ENCODE results near the gene SLC35E2B. TPM values are rescaled to one million over a fixed set of nuclear protein-coding genes. Genes with fewer than 3 reads are reported as not detected.
"Not testable (repeated sequence)": the region's sequence is repeated elsewhere in the genome, so short reads cannot be mapped to it uniquely, and the experiment has no call there.

Gene SLC35E2B
- total RNA-seq, 1 experiment from 2014 or later = 41.7 TPM

DNA sequence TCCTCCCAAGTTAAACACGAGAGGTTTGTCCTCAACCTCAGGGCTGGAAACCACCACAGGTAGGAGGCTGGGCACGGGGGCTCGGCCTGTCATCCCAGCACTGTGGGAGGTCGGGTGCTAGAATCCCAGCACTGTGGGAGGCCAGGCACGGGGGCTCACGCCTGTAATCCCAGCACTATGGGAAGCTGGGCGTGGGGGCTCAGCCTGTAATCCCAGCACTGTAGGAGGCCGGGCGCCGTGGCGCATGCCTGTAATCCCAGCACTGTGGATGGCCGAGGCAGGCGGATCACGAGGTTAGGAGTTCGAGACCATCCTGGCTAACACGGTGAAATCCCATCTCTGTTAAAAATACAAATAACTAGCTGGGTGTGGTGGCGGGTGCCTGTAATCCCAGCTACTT lies 38.3 kb upstream of the SLC35E2B start:
- H3K4me2 ChIP-seq (ENCODE audit: insufficient read depth, insufficient read length, low read length) = no peak overlapping the region
- no peaks in the 10 kb centered on the region for H3K4me1 Mint-ChIP-seq
- no peak overlapping the region for H3K56ac ChIP-seq (ENCODE audit: insufficient read length, low read depth, low read length)
- no peaks in the 10 kb centered on the region for H3K9me3 Mint-ChIP-seq
- H3K27me3 ChIP-seq (ENCODE audit: insufficient read depth, low read length) = no peaks in the 10 kb centered on the region
- H2AFZ ChIP-seq (ENCODE audit: low read length) = no peak overlapping the region
- H4K91ac ChIP-seq (ENCODE audit: insufficient read length, low read depth, low read length) = no peak overlapping the region
- TF ChIP-seq, protein P1, sequence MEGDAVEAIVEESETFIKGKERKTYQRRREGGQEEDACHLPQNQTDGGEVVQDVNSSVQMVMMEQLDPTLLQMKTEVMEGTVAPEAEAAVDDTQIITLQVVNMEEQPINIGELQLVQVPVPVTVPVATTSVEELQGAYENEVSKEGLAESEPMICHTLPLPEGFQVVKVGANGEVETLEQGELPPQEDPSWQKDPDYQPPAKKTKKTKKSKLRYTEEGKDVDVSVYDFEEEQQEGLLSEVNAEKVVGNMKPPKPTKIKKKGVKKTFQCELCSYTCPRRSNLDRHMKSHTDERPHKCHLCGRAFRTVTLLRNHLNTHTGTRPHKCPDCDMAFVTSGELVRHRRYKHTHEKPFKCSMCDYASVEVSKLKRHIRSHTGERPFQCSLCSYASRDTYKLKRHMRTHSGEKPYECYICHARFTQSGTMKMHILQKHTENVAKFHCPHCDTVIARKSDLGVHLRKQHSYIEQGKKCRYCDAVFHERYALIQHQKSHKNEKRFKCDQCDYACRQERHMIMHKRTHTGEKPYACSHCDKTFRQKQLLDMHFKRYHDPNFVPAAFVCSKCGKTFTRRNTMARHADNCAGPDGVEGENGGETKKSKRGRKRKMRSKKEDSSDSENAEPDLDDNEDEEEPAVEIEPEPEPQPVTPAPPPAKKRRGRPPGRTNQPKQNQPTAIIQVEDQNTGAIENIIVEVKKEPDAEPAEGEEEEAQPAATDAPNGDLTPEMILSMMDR (conservative IDR thresholded peaks at IDR 0.05) = no peak
- no peaks in the 10 kb centered on the region for H3K4me1 ChIP-seq (ENCODE audit: insufficient read depth, low read length)
- H4K20me1 ChIP-seq (ENCODE audit: control insufficient read depth, insufficient read depth, insufficient read length) = no peaks in the 10 kb centered on the region
- no peaks in the 10 kb centered on the region for H3K79me2 ChIP-seq (ENCODE audit: insufficient read depth, low read length)
- H2BK12ac ChIP-seq (ENCODE audit: insufficient read length, low read depth, low read length) = no peak overlapping the region
- no peak overlapping the region for H2AK5ac ChIP-seq (ENCODE audit: insufficient read length, low read length)
- H3K79me1 ChIP-seq (ENCODE audit: insufficient read depth, low read depth, low read length, poor library complexity, severe bottlenecking) = no peaks in the 10 kb centered on the region
- no peak overlapping the region for H3K14ac ChIP-seq (ENCODE audit: insufficient read depth, low read length)
- no peaks in the 10 kb centered on the region for H3K27me3 Mint-ChIP-seq (ENCODE audit: low read depth)
- DNase-seq = no peak
- no peak overlapping the region for H2BK20ac ChIP-seq (ENCODE audit: low read depth, low read length, poor library complexity, severe bottlenecking)
- H3T11ph ChIP-seq (ENCODE audit: low read length) = no peak overlapping the region
- no peaks in the 10 kb centered on the region for H3K9me3 ChIP-seq (ENCODE audit: control insufficient read depth, low read depth, low read length)
- no peak overlapping the region for H4K8ac ChIP-seq (replicated peaks; ENCODE audit: insufficient read length, low read depth, low read length)
- no peak overlapping the region for H3K23ac ChIP-seq (ENCODE audit: insufficient read length, low read depth, low read length)
- H3K18ac ChIP-seq (ENCODE audit: insufficient read length, low read depth, low read length) = no peak overlapping the region
- H3K4me3 Mint-ChIP-seq = no peak overlapping the region
- no peak overlapping the region for H4K5ac ChIP-seq (ENCODE audit: insufficient read length, low read depth, low read length)
- H3K36me3 Mint-ChIP-seq (ENCODE audit: insufficient read depth in 1 of 3, low read depth in 3 of 3) = peaks cover 7 to 33% (median 23%) of the 10 kb centered on the region in 3 experiments; a peak in 6 of 7 replicates
- no CpG with 5 or more reads among the region's 17 CpGs for WGBS (ENCODE audit: extremely low coverage, insufficient read length, low lambda C conversion rate)
- H2BK5ac ChIP-seq (ENCODE audit: insufficient read length, low read length) = no peak overlapping the region
- no peak overlapping the region for H3K27ac ChIP-seq (ENCODE audit: insufficient read length, low read depth, low read length)
- no peak overlapping the region for H2BK120ac ChIP-seq (ENCODE audit: low read depth, low read length, poor library complexity, severe bottlenecking)
- no peak overlapping the region for H2BK15ac ChIP-seq (ENCODE audit: low read depth, low read length)
- no peak overlapping the region for H3K9ac ChIP-seq (ENCODE audit: extremely low read depth, insufficient read length, low read length)
- no peaks in the 10 kb centered on the region for H3K23me2 ChIP-seq (ENCODE audit: insufficient read length, low read depth, low read length, poor library complexity, severe bottlenecking)
- H3K4ac ChIP-seq (ENCODE audit: low read depth, low read length) = no peak overlapping the region
- no peak overlapping the region for H3K27ac Mint-ChIP-seq

DNA sequence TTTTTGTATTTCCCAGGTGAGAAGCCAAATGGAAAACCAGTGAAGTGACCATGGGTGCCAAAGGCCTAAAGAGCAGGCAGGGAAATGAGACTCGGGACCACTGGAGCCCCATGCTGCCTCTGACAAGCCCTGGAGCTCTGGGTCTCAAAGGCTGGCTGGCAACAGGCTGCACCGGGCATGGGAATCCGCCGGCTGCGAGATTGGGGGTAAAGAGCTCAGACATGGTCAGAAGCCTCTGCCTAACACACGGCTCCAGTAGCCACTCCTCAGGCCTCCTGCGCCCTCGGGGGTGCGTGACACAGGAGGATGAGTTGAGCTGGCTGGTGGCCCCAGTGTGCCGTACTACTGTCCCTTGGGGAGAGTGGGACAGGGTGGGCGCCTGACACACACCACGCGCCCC lies 37.6 kb upstream of the SLC35E2B start:
- not testable (repeated sequence) for H3K23me2 ChIP-seq (ENCODE audit: insufficient read length, low read depth, low read length, poor library complexity, severe bottlenecking); H3K56ac ChIP-seq (ENCODE audit: insufficient read length, low read depth, low read length); H3K27me3 ChIP-seq (ENCODE audit: insufficient read depth, low read length); H2BK120ac ChIP-seq (ENCODE audit: low read depth, low read length, poor library complexity, severe bottlenecking); H2AK5ac ChIP-seq (ENCODE audit: insufficient read length, low read length); H3K4me3 Mint-ChIP-seq; H3K27ac ChIP-seq (ENCODE audit: insufficient read length, low read depth, low read length); H3T11ph ChIP-seq (ENCODE audit: low read length); H3K27me3 Mint-ChIP-seq (ENCODE audit: low read depth); H2AFZ ChIP-seq (ENCODE audit: low read length); H2BK12ac ChIP-seq (ENCODE audit: insufficient read length, low read depth, low read length); H2BK15ac ChIP-seq (ENCODE audit: low read depth, low read length); H2BK5ac ChIP-seq (ENCODE audit: insufficient read length, low read length); H4K91ac ChIP-seq (ENCODE audit: insufficient read length, low read depth, low read length); H3K27ac Mint-ChIP-seq; DNase-seq; H3K9ac ChIP-seq (ENCODE audit: extremely low read depth, insufficient read length, low read length); H3K79me2 ChIP-seq (ENCODE audit: insufficient read depth, low read length); H3K23ac ChIP-seq (ENCODE audit: insufficient read length, low read depth, low read length); H3K4me2 ChIP-seq (ENCODE audit: insufficient read depth, insufficient read length, low read length); H3K14ac ChIP-seq (ENCODE audit: insufficient read depth, low read length); H3K4me1 ChIP-seq (ENCODE audit: insufficient read depth, low read length); H3K18ac ChIP-seq (ENCODE audit: insufficient read length, low read depth, low read length); H4K8ac ChIP-seq (replicated peaks; ENCODE audit: insufficient read length, low read depth, low read length); H3K9me3 Mint-ChIP-seq; H3K79me1 ChIP-seq (ENCODE audit: insufficient read depth, low read depth, low read length, poor library complexity, severe bottlenecking); H3K4ac ChIP-seq (ENCODE audit: low read depth, low read length); H4K20me1 ChIP-seq (ENCODE audit: control insufficient read depth, insufficient read depth, insufficient read length); H3K9me3 ChIP-seq (ENCODE audit: control insufficient read depth, low read depth, low read length); H2BK20ac ChIP-seq (ENCODE audit: low read depth, low read length, poor library complexity, severe bottlenecking); H3K4me1 Mint-ChIP-seq; H4K5ac ChIP-seq (ENCODE audit: insufficient read length, low read depth, low read length)
- peaks cover 7 to 29% (median 22%) of the 10 kb centered on the region in 3 experiments; a peak in 6 of 7 replicates for H3K36me3 Mint-ChIP-seq (ENCODE audit: insufficient read depth in 1 of 3, low read depth in 3 of 3)
- WGBS (ENCODE audit: extremely low coverage, insufficient read length, low lambda C conversion rate) = no CpG with 5 or more reads among the region's 13 CpGs
